B cell (primary cell): Measurements from ENCODE around the gene MATR3. TPM values are rescaled to one million over a fixed set of nuclear protein-coding genes. Genes with fewer than 3 reads are reported as not detected.

Experiments
- ATAC-seq: fragments of 200-7000 bp; cut with Tn5 transposase; one replicate; pipeline ENCODE4 v1.10.0; 2021; ENCODE audit warnings: low read depth, mild to moderate bottlenecking, moderate number of reproducible peaks, moderate library complexity
- CTCF ChIA-PET: fragments of 350-600 bp; sonication (Branson Sonifier 250); formaldehyde crosslinking; loops from one replicate; lab custom pipeline; 2021; ENCODE audit warnings: antibody characterized with exemption, inconsistent platforms; lab: Charles Lee
- POLR2A ChIA-PET: fragments of 350-600 bp; sonication (Branson Sonifier 250); formaldehyde crosslinking; loops from one replicate; lab custom pipeline; 2021; ENCODE audit warnings: antibody characterized with exemption; lab: Charles Lee
- DNase-seq: peaks from one replicate; pipeline ENCODE4 v3.0.0; 2013
- H2AFZ ChIP-seq: 2 replicates; pipeline ENCODE4 v1.6.1; 2012; ENCODE audit warnings: mild to moderate bottlenecking, low read depth, low read length; ENCODE audit not compliant: insufficient read depth, poor library complexity, severe bottlenecking
- H3K27ac ChIP-seq, 2 donors: 1 replicate in 1 of 2; 2 replicates in 1 of 2; pipeline ENCODE4 v1.5.1; 2012 to 2013; ENCODE audit warnings: low read length in 2 of 2, mild to moderate bottlenecking in 2 of 2, moderate library complexity in 1 of 2
- H3K27me3 ChIP-seq, 4 experiments: fragments of 200-600 bp in 1 of 4; sonication (generic) in 1 of 4; replicated peaks in 1 of 4; 1 replicate in 2 of 4; 2 replicates in 2 of 4; pipeline versions ENCODE4 v1.6.1 to v1.7.0; 2013 to 2016; ENCODE audit warnings: low read length in 3 of 4, mild to moderate bottlenecking in 2 of 4, mixed read lengths in 1 of 4, moderate library complexity in 1 of 4; ENCODE audit not compliant: insufficient read depth in 4 of 4, control insufficient read depth in 3 of 4; ENCODE audit errors: control extremely low read depth in 1 of 4
- H3K36me3 ChIP-seq, 2 experiments: replicated peaks in 1 of 2; 1 replicate in 1 of 2; 2 replicates in 1 of 2; pipeline versions ENCODE4 v1.6.1 to v1.7.1; 2013; ENCODE audit warnings: low read length in 1 of 2; ENCODE audit not compliant: insufficient read depth in 2 of 2, control insufficient read depth in 1 of 2; ENCODE audit errors: control extremely low read depth in 1 of 2, extremely low read depth in 1 of 2
- H3K4me1 ChIP-seq, 2 donors: fragments of 200-600 bp in 1 of 2; sonication (generic) in 1 of 2; 1 replicate in 1 of 2; 2 replicates in 1 of 2; pipeline versions ENCODE4 v1.5.1 to v1.6.1; 2013 to 2017; ENCODE audit warnings: low read length in 2 of 2; ENCODE audit not compliant: control insufficient read depth in 2 of 2, insufficient read depth in 2 of 2
- H3K4me2 ChIP-seq: replicated peaks from 2 replicates; pipeline ENCODE3; 2012; ENCODE audit warnings: mild to moderate bottlenecking, low read depth, low read length; ENCODE audit not compliant: poor library complexity, severe bottlenecking
- H3K4me3 ChIP-seq, 5 experiments: fragments of 200-600 bp in 1 of 5; sonication (generic) in 1 of 5; 1 replicate in 3 of 5; 2 replicates in 2 of 5; pipeline versions ENCODE4 v1.5.1 to v1.7.0; 2011 to 2016; ENCODE audit warnings: low read length in 4 of 5, mild to moderate bottlenecking in 4 of 5, low read depth in 2 of 5, control low read depth in 1 of 5, moderate library complexity in 1 of 5; ENCODE audit not compliant: insufficient read depth in 1 of 5; ENCODE audit errors: control extremely low read depth in 1 of 5, extremely low read depth in 1 of 5
- H3K79me2 ChIP-seq: fragments of 200-600 bp; sonication (generic); one replicate; pipeline ENCODE4 v1.6.0; 2016; ENCODE audit warnings: low read length; ENCODE audit not compliant: control insufficient read depth, insufficient read depth
- H3K9ac ChIP-seq: fragments of 200-600 bp; sonication (generic); 2 replicates; pipeline ENCODE4 v1.6.1; 2017; ENCODE audit warnings: mild to moderate bottlenecking, low read length, moderate library complexity
- H3K9me3 ChIP-seq, 3 donors: one replicate each; pipeline versions ENCODE4 v1.6.1 to v1.7.1; 2013; ENCODE audit warnings: low read length in 2 of 3; ENCODE audit not compliant: control insufficient read depth in 2 of 3, insufficient read depth in 1 of 3; ENCODE audit errors: control extremely low read depth in 1 of 3
- H4K20me1 ChIP-seq: 2 replicates; pipeline ENCODE4 v1.6.0; 2012; ENCODE audit warnings: mild to moderate bottlenecking, low read length; ENCODE audit not compliant: insufficient read depth, control insufficient read depth, poor library complexity, severe bottlenecking
- H3K27ac Mint-ChIP-seq: one replicate; pipeline ENCODE4 v1.8.0; 2021; ENCODE audit warnings: mixed read lengths
- H3K27me3 Mint-ChIP-seq: one replicate; pipeline ENCODE4 v1.8.0; 2021; ENCODE audit warnings: mixed read lengths
- H3K4me1 Mint-ChIP-seq: one replicate; pipeline ENCODE4 v1.8.0; 2021; ENCODE audit warnings: mixed read lengths
- H3K4me3 Mint-ChIP-seq: one replicate; pipeline ENCODE4 v1.8.0; 2021; ENCODE audit warnings: mixed read lengths
- H3K9me3 Mint-ChIP-seq: one replicate; pipeline ENCODE4 v1.8.0; 2022; ENCODE audit warnings: mixed read lengths; ENCODE audit not compliant: insufficient read depth
- CTCF ChIP-seq: fragments of 200-600 bp; IDR thresholded peaks from one replicate; pipeline ENCODE4 v1.8.0; 2022; ENCODE audit warnings: antibody characterized with exemption, mild to moderate bottlenecking
- EZH2 ChIP-seq: IDR thresholded peaks from 2 replicates; pipeline ENCODE4 v1.6.1; 2012; ENCODE audit warnings: borderline replicate concordance, low read depth, mild to moderate bottlenecking, moderate library complexity, low read length; ENCODE audit not compliant: insufficient read depth, poor library complexity, severe bottlenecking
- WGBS: methylation state at CpG from one replicate; pipeline ENCODE4 v1.1.5; 2013; ENCODE audit warnings: missing lambda C conversion rate; ENCODE audit not compliant: insufficient coverage; 5-methylcytosine and 5-hydroxymethylcytosine counted together
- intact Hi-C: fragments of 100-400 bp; cut with micrococcal nuclease; formaldehyde crosslinking; loops from one replicate; pipeline ENCODE4 v1.10.0; 2022
- polyA plus RNA-seq: library from polyadenylated mRNA; depleted of rRNA; stranded (reverse); fragments of >200 nt; gene quantifications from 2 replicates; pipeline ENCODE4 v1.2.3, GENCODE V29; 2012
- total RNA-seq, 2 donors: library from RNA; stranded (reverse); fragments of 120-200 nt in 1 of 2; gene quantifications; 1 replicate in 1 of 2; 2 replicates in 1 of 2; pipeline versions ENCODE4 v1.2.3 to v1.2.4, GENCODE V29; 2013 to 2022

MATR3 gene
- total and polyA plus RNA-seq, 2 donors (not counting 1 experiment from before 2014, with no cell fraction given), result 76.7 to 243 TPM

DNA sequence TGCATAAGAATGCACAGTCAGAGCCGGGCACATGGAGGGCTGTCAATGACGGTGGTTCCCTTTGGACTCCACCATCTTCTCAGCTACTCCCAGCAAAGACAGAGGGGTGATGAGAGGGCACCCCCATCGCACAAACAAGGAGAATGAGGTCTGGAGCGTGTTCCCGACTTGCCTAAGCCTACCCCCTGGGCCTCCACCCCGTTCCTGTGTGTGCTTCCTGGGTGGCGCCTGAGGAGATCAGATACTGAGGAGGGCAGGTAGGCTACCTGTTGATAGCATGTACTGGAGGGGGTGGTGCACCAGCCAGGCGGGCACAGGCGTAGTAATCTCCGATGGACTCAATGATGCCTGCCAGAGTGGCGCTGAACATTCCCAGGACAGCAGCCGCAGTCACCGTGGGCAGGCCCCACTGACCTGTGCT, 85.4 kb downstream of the MATR3 start:
- Histone ChIP-seq H3K9ac (no peak overlapping the region), H3K9me3 (no peaks in the 10 kb centered on the region), H3K4me3 (no peak overlapping the region), H3K4me1 (peaks cover 10 to 18% of the 10 kb centered on the region in 2 donors), H3K27ac (no peak overlapping the region), H3K4me2 (no peak overlapping the region), H3K27me3 (no peaks in the 10 kb centered on the region), H4K20me1 (no peaks in the 10 kb centered on the region), H2AFZ (no peak overlapping the region), H3K79me2 (peaks cover 28% of the 10 kb centered on the region), H3K36me3 (peaks cover 0 to 2% of the 10 kb centered on the region in 2 experiments)
- no peak overlapping the region for H3K27ac Mint-ChIP-seq
- no peaks in the 10 kb centered on the region for H3K27me3 Mint-ChIP-seq
- 99% methylated on average over 10 of the region's 13 CpGs for WGBS
- TF ChIP-seq CTCF (no peak), EZH2 (no peak)
- ATAC-seq (no peak), DNase-seq (no peak)
- POLR2A ChIA-PET, result no interaction called here
- intact Hi-C loops, result no loop called here
- H3K9me3 Mint-ChIP-seq, result no peaks in the 10 kb centered on the region
- CTCF ChIA-PET, result interaction anchor here (1.3 kb wide), 1 partner anchor 13 kb away, joined by 3 read pairs; no protein-coding TSS in a partner anchor
- peaks cover 21% of the 10 kb centered on the region for H3K4me1 Mint-ChIP-seq
- H3K4me3 Mint-ChIP-seq, result no peak overlapping the region

DNA sequence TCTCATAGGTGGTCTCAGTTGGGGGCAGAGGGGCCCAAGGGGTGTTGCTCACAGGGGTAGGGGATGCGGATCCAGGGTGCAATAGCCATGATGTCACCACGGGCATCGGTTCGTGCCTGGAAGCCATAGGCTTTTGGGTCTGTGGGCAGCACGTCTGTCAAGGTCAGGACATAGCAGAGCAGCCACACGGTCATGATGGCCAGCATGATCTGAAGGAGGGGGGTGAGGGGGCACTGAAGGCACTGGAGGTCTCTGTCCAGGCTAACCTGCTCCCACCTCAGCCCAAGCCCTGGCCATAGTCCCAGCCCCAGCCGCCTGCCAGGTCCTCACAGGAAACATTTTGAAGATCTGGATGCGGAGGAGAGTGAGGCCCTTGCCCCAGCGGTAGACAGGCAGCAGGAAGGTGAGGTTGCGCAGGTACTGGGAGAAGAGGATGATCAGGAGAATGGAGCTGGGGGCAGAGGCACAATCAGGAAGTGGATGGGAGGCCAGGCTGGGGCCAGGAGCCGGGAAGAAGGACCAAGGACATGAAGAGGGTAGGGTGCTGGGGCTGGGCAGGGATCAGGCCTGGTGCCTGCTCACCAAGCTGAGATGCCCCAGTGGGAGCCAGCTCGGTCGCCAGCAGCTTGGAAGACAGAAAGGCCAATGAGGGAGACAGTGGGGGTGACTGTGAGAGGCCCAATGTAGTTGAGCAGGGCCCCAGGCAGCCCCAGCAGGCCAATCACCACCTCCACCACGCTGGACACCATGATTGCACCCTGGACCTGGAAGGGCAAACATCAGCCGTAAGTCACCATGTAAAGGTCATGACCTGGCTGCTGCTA, 86.3 kb downstream of the MATR3 start:
- H4K20me1 ChIP-seq, result no peaks in the 10 kb centered on the region
- DNase-seq (no peak), ATAC-seq (no peak)
- no peak overlapping the region for H2AFZ ChIP-seq
- H3K9me3 Mint-ChIP-seq, result no peaks in the 10 kb centered on the region
- peaks cover 35% of the 10 kb centered on the region for H3K79me2 ChIP-seq
- no peaks in the 10 kb centered on the region for H3K27me3 ChIP-seq
- no peak overlapping the region for H3K9ac ChIP-seq
- no peak overlapping the region for H3K4me3 Mint-ChIP-seq
- H3K4me1 Mint-ChIP-seq, result peaks cover 28% of the 10 kb centered on the region
- ChIA-PET CTCF (no interaction called here), POLR2A (no interaction called here)
- intact Hi-C loops, result no loop called here
- peak overlapping the region; percentile 28 for H3K27ac Mint-ChIP-seq
- no peak overlapping the region for H3K4me2 ChIP-seq
- H3K4me3 ChIP-seq, result no peak overlapping the region
- H3K4me1 ChIP-seq, result peaks cover 19 to 27% of the 10 kb centered on the region in 2 donors
- H3K27ac ChIP-seq, result no peak overlapping the region
- WGBS, result 98% methylated on average over 13 of the region's 15 CpGs
- H3K27me3 Mint-ChIP-seq, result no peaks in the 10 kb centered on the region
- no peaks in the 10 kb centered on the region for H3K9me3 ChIP-seq
- peaks cover 0 to 2% of the 10 kb centered on the region in 2 experiments for H3K36me3 ChIP-seq
- TF ChIP-seq CTCF (no peak), EZH2 (no peak)
